WTC11 (cell line): ENCODE results near the gene ZDHHC7. TPM values are rescaled to one million over a fixed set of nuclear protein-coding genes. Genes with fewer than 3 reads are reported as not detected.

Experiments used
- AFF4 ChIP-seq: sonication (generic); formaldehyde crosslinking; IDR thresholded peaks from 2 replicates; pipeline ENCODE4 v1.8.1; 2023; ENCODE audit warnings: mild to moderate bottlenecking, missing genetic modification reagents, borderline replicate concordance
- AR ChIP-seq: fragments of 250-450 bp; sonication (Bioruptor Pico); IDR thresholded peaks from 2 replicates; pipeline ENCODE4 v1.9.0; 2021; ENCODE audit warnings: mild to moderate bottlenecking
- ATF2 ChIP-seq: sonication (generic); formaldehyde crosslinking; IDR thresholded peaks from 2 replicates; pipeline ENCODE4 v1.8.1; 2022; ENCODE audit warnings: low read depth, missing genetic modification reagents, borderline replicate concordance
- E2F4 ChIP-seq: sonication (generic); formaldehyde crosslinking; IDR thresholded peaks from 2 replicates; pipeline ENCODE4 v1.8.1; 2022; ENCODE audit warnings: low read depth, mild to moderate bottlenecking, moderate library complexity, missing genetic modification reagents, borderline replicate concordance
- GTF2I ChIP-seq: fragments of 250-450 bp; sonication (Bioruptor Pico); conservative IDR thresholded peaks from 2 replicates; pipeline ENCODE4 v1.4.0; 2021; ENCODE audit warnings: mild to moderate bottlenecking
- IRF2 ChIP-seq: sonication (generic); formaldehyde crosslinking; IDR thresholded peaks from 2 replicates; pipeline ENCODE4 v1.8.0; 2022; ENCODE audit warnings: low read depth, missing genetic modification reagents, borderline replicate concordance
- MAX ChIP-seq: sonication (generic); formaldehyde crosslinking; IDR thresholded peaks from 2 replicates; pipeline ENCODE4 v1.8.0; 2022; ENCODE audit warnings: mild to moderate bottlenecking, missing genetic modification reagents
- NFYB ChIP-seq: sonication (generic); formaldehyde crosslinking; conservative IDR thresholded peaks from 2 replicates; pipeline ENCODE4 v1.8.0; 2022; ENCODE audit warnings: low read depth, missing genetic modification reagents
- PREB ChIP-seq: sonication (generic); formaldehyde crosslinking; IDR thresholded peaks from 2 replicates; pipeline ENCODE4 v1.8.1; 2022; ENCODE audit warnings: mild to moderate bottlenecking, missing genetic modification reagents, moderate library complexity, borderline replicate concordance
- RELA ChIP-seq: sonication (generic); formaldehyde crosslinking; IDR thresholded peaks from 2 replicates; pipeline ENCODE4 v1.8.1; 2022; ENCODE audit warnings: missing genetic modification reagents, mild to moderate bottlenecking, borderline replicate concordance
- TCF7 ChIP-seq: sonication (generic); formaldehyde crosslinking; IDR thresholded peaks from 2 replicates; pipeline ENCODE4 v1.8.0; 2022; ENCODE audit warnings: mild to moderate bottlenecking, low read depth, missing genetic modification reagents, moderate library complexity
- TEAD4 ChIP-seq: sonication (generic); formaldehyde crosslinking; IDR thresholded peaks from 2 replicates; pipeline ENCODE4 v1.8.0; 2022; ENCODE audit warnings: mild to moderate bottlenecking, missing genetic modification reagents
- USF1 ChIP-seq: sonication (generic); formaldehyde crosslinking; IDR thresholded peaks from 2 replicates; pipeline ENCODE4 v1.8.0; 2022; ENCODE audit warnings: mild to moderate bottlenecking, missing genetic modification reagents
- ZNF671 ChIP-seq: fragments of 250-450 bp; sonication (Bioruptor Pico); IDR thresholded peaks from 2 replicates; pipeline ENCODE4 v1.8.0; 2021; ENCODE audit warnings: mild to moderate bottlenecking
- total RNA-seq: library from RNA; stranded (reverse); gene quantifications from 3 replicates; pipeline ENCODE4 v1.2.3, GENCODE V29; 2021

Gene ZDHHC7
- total RNA-seq, 1 experiment from 2014 or later, result 38.7 TPM

- no peak for TF ChIP-seq E2F4
- no peak for TF ChIP-seq TEAD4
- TF ChIP-seq AFF4 (CRISPR knock-in tag), result no peak
- no peak for TF ChIP-seq TCF7
- TF ChIP-seq IRF2 (CRISPR knock-in tag), result no peak
- no peak for TF ChIP-seq GTF2I
- no peak for TF ChIP-seq MAX (CRISPR knock-in tag)
- TF ChIP-seq ZNF671 (CRISPR knock-in tag), result no peak
- no peak for TF ChIP-seq USF1 (CRISPR knock-in tag)
- TF ChIP-seq AR, result no peak
- no peak for TF ChIP-seq ATF2 (CRISPR knock-in tag)
- no peak for TF ChIP-seq PREB
- no peak for TF ChIP-seq NFYB (CRISPR knock-in tag)
- TF ChIP-seq RELA (CRISPR knock-in tag), result no peak
Measured at GRCh38 chr16:85004587-85005205, 6.6 kb downstream of the ZDHHC7 start (continued).
